A673 (cell line): ENCODE measurements around the gene AKIP1. TPM values are rescaled to one million over a fixed set of nuclear protein-coding genes. Genes with fewer than 3 reads are reported as not detected.
A peak's percentile ranks its signal among the peaks of the same experiment; 100 is the strongest.

Experiments
- Bru-seq: library from RNA; stranded (reverse); fragments of 400-500 nt; gene quantifications from one replicate; lab custom pipeline; 2021; lab: Mats Ljungman, UMichigan
- BruChase-seq, 2 experiments: library from RNA; stranded (reverse); fragments of 400-500 nt; gene quantifications; one replicate each; lab custom pipeline; 2021; lab: Mats Ljungman, UMichigan
- BruUV-seq: library from RNA; stranded (reverse); fragments of 400-500 nt; replicated peaks from 2 replicates; lab custom pipeline; 2021; lab: Mats Ljungman, UMichigan
- CTCF ChIA-PET: fragments of 300-600 bp; sonication (Branson Sonifier 250); formaldehyde crosslinking; loops from one replicate; lab custom pipeline; 2022; ENCODE audit warnings: antibody characterized with exemption; lab: Charles Lee
- POLR2A ChIA-PET: fragments of 300-600 bp; sonication (Branson Sonifier 250); formaldehyde crosslinking; loops from one replicate; lab custom pipeline; 2022; ENCODE audit warnings: antibody characterized with exemption; ENCODE audit not compliant: low non-redundant PET; lab: Charles Lee
- DNase-seq: peaks from one replicate; pipeline ENCODE4 v3.0.0-alpha.2; 2015; ENCODE audit warnings: low spot score
- H3K27ac ChIP-seq: fragments of 200-600 bp; sonication (generic); 2 replicates; pipeline ENCODE4 v1.5.1; 2016; ENCODE audit warnings: mixed run types, low read depth, mild to moderate bottlenecking, mixed read lengths, antibody characterized with exemption, low read length; ENCODE audit not compliant: poor library complexity, severe bottlenecking
- H3K27me3 ChIP-seq: fragments of 200-600 bp; sonication (generic); replicated peaks from 2 replicates; pipeline ENCODE4 v1.6.1; 2017; ENCODE audit warnings: mixed run types, low read depth, mild to moderate bottlenecking, mixed read lengths, antibody characterized with exemption, low read length; ENCODE audit not compliant: insufficient read depth, poor library complexity
- H3K36me3 ChIP-seq: fragments of 200-600 bp; sonication (generic); 2 replicates; pipeline ENCODE4 v1.6.1; 2016; ENCODE audit warnings: mixed run types, mild to moderate bottlenecking, mixed read lengths, antibody characterized with exemption, low read length; ENCODE audit not compliant: insufficient read depth, poor library complexity, severe bottlenecking
- H3K4me1 ChIP-seq: fragments of 200-600 bp; sonication (generic); 2 replicates; pipeline ENCODE4 v1.6.1; 2017; ENCODE audit warnings: mixed run types, mild to moderate bottlenecking, mixed read lengths, antibody characterized with exemption, low read length; ENCODE audit not compliant: insufficient read depth, poor library complexity, severe bottlenecking
- H3K4me3 ChIP-seq: fragments of 200-600 bp; sonication (generic); 2 replicates; pipeline ENCODE4 v1.5.1; 2016; ENCODE audit warnings: low read depth, mixed run types, mild to moderate bottlenecking, mixed read lengths, low read length; ENCODE audit not compliant: poor library complexity, severe bottlenecking
- H3K9me3 ChIP-seq: fragments of 200-600 bp; sonication (generic); 2 replicates; pipeline ENCODE4 v1.6.1; 2016; ENCODE audit warnings: mixed run types, low read depth, mild to moderate bottlenecking, mixed read lengths, antibody characterized with exemption, low read length; ENCODE audit not compliant: poor library complexity, severe bottlenecking
- CTCF ChIP-seq: fragments of 300-800, 200-600 bp; sonication (generic); conservative IDR thresholded peaks from 2 replicates; pipeline ENCODE4 v1.5.1; 2017; ENCODE audit warnings: low read depth, mild to moderate bottlenecking, antibody characterized with exemption, low read length, moderate library complexity, mixed read lengths
- EZH2 ChIP-seq: fragments of 200-600 bp; sonication (generic); IDR thresholded peaks from 2 replicates; pipeline ENCODE4 v1.6.1; 2017; ENCODE audit warnings: borderline replicate concordance, low read depth, mild to moderate bottlenecking, mixed read lengths, antibody characterized with exemption, low read length; ENCODE audit not compliant: poor library complexity, severe bottlenecking
- intact Hi-C: fragments of 100-400 bp; cut with micrococcal nuclease; formaldehyde crosslinking; loops from one replicate; pipeline ENCODE4 v1.10.0; 2022; ENCODE audit not compliant: unreplicated experiment
- long read RNA-seq: library from polyadenylated mRNA; stranded (forward); transcript quantifications from one replicate; pipeline ENCODE4 v2.0.0, GENCODE V29; 2022
- total RNA-seq: library from RNA; stranded (reverse); gene quantifications from 2 replicates; pipeline ENCODE4 v1.2.3, GENCODE V29; 2021

Gene AKIP1
- total RNA-seq, result 26.7 and 28.9 TPM in 2 replicates
- Bru-seq, nascent RNA, result percentile 78 among the genes with signal in this experiment
- BruChase-seq, experiment 1, labeled RNA remaining after a 2-hour chase, result percentile 73 among the genes with signal in this experiment
- BruChase-seq, experiment 2, labeled RNA remaining after a 6-hour chase, result percentile 71 among the genes with signal in this experiment
- long read RNA-seq, transcript AKIP1-203 (6 exons, 1,327 nt), result minor isoform, 8 of 62 reads
- long read RNA-seq, transcript AKIP1-210 (5 exons, 1,022 nt), result minor isoform, 18 of 62 reads
- long read RNA-seq, transcript AKIP1-204 (4 exons, 1,084 nt), result major isoform, 23 of 62 reads
- long read RNA-seq, partial matches to known transcripts, result 4 of 62 reads
- long read RNA-seq, other reads (novel, unspliced or antisense), result 3 of 62 reads

GRCh38 chr11:8911029-8911823 lies at the start of gene AKIP1:
AKIP1 (plus strand) TSS chr11:8911189; CDS start chr11:8911450, 261 bp downstream.
- no TSS peak for BruUV-seq
- H3K27me3 ChIP-seq, result no peaks in the 10 kb centered on the region
- peak within 1 kb of the TSS; percentile 95 for H3K27ac ChIP-seq

GRCh38 chr11:8863838-8864237 lies 47.2 kb upstream of the AKIP1 start:
- ChIA-PET CTCF (no interaction called here), POLR2A (no interaction called here)
- no TSS peak for BruUV-seq
- H3K36me3 ChIP-seq, result no peaks in the 10 kb centered on the region
- H3K4me1 ChIP-seq, result peaks cover 7% of the 10 kb centered on the region
- no peaks in the 10 kb centered on the region for H3K9me3 ChIP-seq
- intact Hi-C loops, result no loop called here
- DNase-seq, result no peak
- H3K27me3 ChIP-seq, result no peaks in the 10 kb centered on the region
- H3K27ac ChIP-seq, result no peak overlapping the region
- H3K4me3 ChIP-seq, result no peak overlapping the region
- no peak for TF ChIP-seq EZH2
- TF ChIP-seq CTCF, result no peak

More at GRCh38 chr11:8911029-8911823, at the start of gene AKIP1:
- Histone ChIP-seq H3K4me3 (peak within 1 kb of the TSS; percentile 97), H3K4me1 (peaks cover 15% of the 10 kb centered on the region), H3K36me3 (peaks cover 2% of the 10 kb centered on the region), H3K9me3 (no peaks in the 10 kb centered on the region)
- TF ChIP-seq CTCF (no peak), EZH2 (no peak)
- intact Hi-C loops, result loop anchor here (2.0 to 5.0 kb wide), 3 partner anchors 54 to 224 kb away; partner anchors contain the start of gene TMEM9B
- POLR2A ChIA-PET, result interaction anchor here (0.7 kb wide), 1 partner anchor 184 kb away, joined by 3 read pairs; no protein-coding TSS in a partner anchor
- DNase-seq, result peak; percentile 99
- CTCF ChIA-PET, result interaction anchor here (0.6 to 0.7 kb wide), 3 partner anchors 24 to 104 kb away, joined by 4 to 7 read pairs (median 6); no protein-coding TSS in a partner anchor

DNA sequence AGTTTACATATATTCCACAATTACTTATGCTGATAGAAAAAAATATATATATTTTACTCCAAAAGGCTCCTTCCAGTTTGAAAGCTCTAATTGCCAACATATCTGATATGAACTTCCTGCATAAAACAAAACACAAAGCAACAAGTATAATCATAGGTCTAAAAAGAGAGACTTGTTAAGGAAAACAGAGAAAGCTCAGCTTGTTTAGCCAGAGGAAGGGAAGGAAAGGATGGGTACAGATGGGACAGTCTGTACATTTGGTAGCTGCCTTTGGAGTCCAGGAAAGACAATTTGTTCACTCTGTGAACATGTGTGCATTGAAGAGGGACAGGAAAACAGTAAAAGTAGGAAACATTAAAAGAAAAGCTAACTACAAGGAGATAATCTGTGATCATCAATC lies 45.7 kb upstream of the AKIP1 start:
- no peaks in the 10 kb centered on the region for H3K36me3 ChIP-seq
- H3K4me3 ChIP-seq, result no peak overlapping the region
- POLR2A ChIA-PET, result no interaction called here
- no peaks in the 10 kb centered on the region for H3K9me3 ChIP-seq
- intact Hi-C loops, result no loop called here
- no peaks in the 10 kb centered on the region for H3K27me3 ChIP-seq
- peaks cover 7% of the 10 kb centered on the region for H3K4me1 ChIP-seq
- no peak for DNase-seq
- no peak overlapping the region for H3K27ac ChIP-seq
- CTCF ChIA-PET, result no interaction called here
- no TSS peak for BruUV-seq
- TF ChIP-seq CTCF (no peak), EZH2 (no peak)
